Esophagus squamous epithelium (tissue), 5 donors: Measurements from ENCODE around the gene SEMA5B. TPM values are rescaled to one million over a fixed set of nuclear protein-coding genes. Genes with fewer than 3 reads are reported as not detected.
A peak's percentile ranks its signal among the peaks of the same experiment; 100 is the strongest.

Source experiments
- DNase-seq: peaks from one replicate; lab custom pipeline; 2025; lab: John Stamatoyannopoulos, UW
- H3K27ac ChIP-seq, 4 donors: fragments of 200-600 bp; sonication (generic); one replicate each; pipeline ENCODE4 v1.5.1; 2016 to 2019; ENCODE audit warnings: mild to moderate bottlenecking in 1 of 4
- H3K27me3 ChIP-seq, 4 donors: fragments of 200-600 bp; sonication (generic); 1 replicate in 3 of 4; 2 replicates in 1 of 4; pipeline versions ENCODE4 v1.5.1 to v1.6.0; 2017 to 2021; ENCODE audit warnings: antibody characterized with exemption in 1 of 4
- H3K36me3 ChIP-seq, 3 donors: fragments of 200-600 bp; sonication (generic); one replicate each; pipeline ENCODE4 v1.5.1; 2016 to 2019
- H3K4me1 ChIP-seq, 3 donors: fragments of 200-600 bp; sonication (generic); one replicate each; pipeline ENCODE4 v1.5.1; 2017 to 2019
- H3K4me3 ChIP-seq, 4 donors: fragments of 200-600 bp; sonication (generic); 1 replicate in 3 of 4; 2 replicates in 1 of 4; pipeline ENCODE4 v1.5.1; 2016 to 2019; ENCODE audit warnings: mild to moderate bottlenecking in 2 of 4, moderate library complexity in 1 of 4
- H3K9me3 ChIP-seq, 3 donors: fragments of 200-600 bp; sonication (generic); one replicate each; pipeline ENCODE4 v1.5.1; 2016 to 2019
- POLR2A ChIP-seq, 4 donors: fragments of 450-650 bp; IDR thresholded peaks; one replicate each; pipeline ENCODE4 v1.6.1; 2017; ENCODE audit warnings: antibody characterized with exemption in 4 of 4, mild to moderate bottlenecking in 4 of 4, moderate library complexity in 3 of 4
- WGBS, 2 donors: methylation state at CpG; one replicate each; pipeline ENCODE4 v1.1.5; 2018; 5-methylcytosine and 5-hydroxymethylcytosine counted together
- intact Hi-C: fragments of 100-400 bp; cut with DNase I; formaldehyde crosslinking; loops from one replicate; pipeline ENCODE4 v1.15.0; 2022
- total RNA-seq, 4 donors: library from RNA; depleted of rRNA; stranded (reverse); fragments of >200 nt; gene quantifications; one replicate each; pipeline ENCODE4 v1.1.0, GENCODE V29; 2016
- TF ChIP-seq, protein P1 (sequence below), 6 experiments: fragments of 450-650 bp in 4 of 6; fragments of 200-600 bp in 2 of 6; sonication (generic) in 2 of 6; IDR thresholded peaks; one replicate each; pipeline ENCODE4 v1.5.1; 2016 to 2019; ENCODE audit warnings: antibody characterized with exemption in 6 of 6, mild to moderate bottlenecking in 4 of 6, moderate library complexity in 4 of 6
- donor health status: DM: yes; HTN: yes; CAD: no.

The SEMA5B gene
- total RNA-seq, 4 donors from 2014 or later: 0.13 to 0.21 (median 0.19) TPM; not detected in 1

DNA sequence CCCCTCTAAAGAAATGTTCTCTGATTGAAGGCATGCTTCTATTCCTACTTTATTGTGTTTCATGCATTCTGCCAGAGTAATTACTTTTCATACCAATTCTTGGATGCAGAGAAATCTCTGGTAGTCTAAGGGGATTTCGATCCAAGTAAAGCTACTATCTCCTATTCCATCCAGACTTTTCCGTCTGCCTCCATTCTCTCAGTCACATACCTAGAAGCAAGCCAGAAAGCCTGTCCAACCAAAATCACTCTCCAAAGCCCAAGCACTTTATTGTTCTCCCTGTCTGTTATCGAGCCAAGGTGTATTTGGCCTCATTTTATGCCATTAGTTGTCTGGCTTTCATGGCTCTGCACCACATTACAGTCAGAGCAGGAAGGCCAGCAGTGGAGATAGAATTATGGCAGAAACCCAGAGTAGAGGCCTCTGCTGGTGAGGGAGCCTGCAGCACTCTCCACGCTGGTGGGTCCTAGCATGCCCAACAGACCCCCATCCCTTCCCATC lies 136.8 kb downstream of the SEMA5B start:
- WGBS, 2 donors: 79 to 82% methylated on average over 3 to 4 of the region's 4 CpGs
- TF ChIP-seq, protein P1, sequence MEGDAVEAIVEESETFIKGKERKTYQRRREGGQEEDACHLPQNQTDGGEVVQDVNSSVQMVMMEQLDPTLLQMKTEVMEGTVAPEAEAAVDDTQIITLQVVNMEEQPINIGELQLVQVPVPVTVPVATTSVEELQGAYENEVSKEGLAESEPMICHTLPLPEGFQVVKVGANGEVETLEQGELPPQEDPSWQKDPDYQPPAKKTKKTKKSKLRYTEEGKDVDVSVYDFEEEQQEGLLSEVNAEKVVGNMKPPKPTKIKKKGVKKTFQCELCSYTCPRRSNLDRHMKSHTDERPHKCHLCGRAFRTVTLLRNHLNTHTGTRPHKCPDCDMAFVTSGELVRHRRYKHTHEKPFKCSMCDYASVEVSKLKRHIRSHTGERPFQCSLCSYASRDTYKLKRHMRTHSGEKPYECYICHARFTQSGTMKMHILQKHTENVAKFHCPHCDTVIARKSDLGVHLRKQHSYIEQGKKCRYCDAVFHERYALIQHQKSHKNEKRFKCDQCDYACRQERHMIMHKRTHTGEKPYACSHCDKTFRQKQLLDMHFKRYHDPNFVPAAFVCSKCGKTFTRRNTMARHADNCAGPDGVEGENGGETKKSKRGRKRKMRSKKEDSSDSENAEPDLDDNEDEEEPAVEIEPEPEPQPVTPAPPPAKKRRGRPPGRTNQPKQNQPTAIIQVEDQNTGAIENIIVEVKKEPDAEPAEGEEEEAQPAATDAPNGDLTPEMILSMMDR (IDR thresholded peaks at IDR 0.05): no peak
- TF ChIP-seq POLR2A (IDR thresholded peaks at IDR 0.05): no peak
- Histone ChIP-seq H3K4me1 (peaks cover 0 to 30% (median 13%) of the 10 kb centered on the region in 3 donors), H3K36me3 (no peaks in the 10 kb centered on the region), H3K27ac (peak overlapping the region in 1 of 4 donors; percentile 8), H3K27me3 (no peaks in the 10 kb centered on the region), H3K4me3 (no peak overlapping the region), H3K9me3 (no peaks in the 10 kb centered on the region)
- intact Hi-C loops: no loop called here
- DNase-seq: no peak

DNA sequence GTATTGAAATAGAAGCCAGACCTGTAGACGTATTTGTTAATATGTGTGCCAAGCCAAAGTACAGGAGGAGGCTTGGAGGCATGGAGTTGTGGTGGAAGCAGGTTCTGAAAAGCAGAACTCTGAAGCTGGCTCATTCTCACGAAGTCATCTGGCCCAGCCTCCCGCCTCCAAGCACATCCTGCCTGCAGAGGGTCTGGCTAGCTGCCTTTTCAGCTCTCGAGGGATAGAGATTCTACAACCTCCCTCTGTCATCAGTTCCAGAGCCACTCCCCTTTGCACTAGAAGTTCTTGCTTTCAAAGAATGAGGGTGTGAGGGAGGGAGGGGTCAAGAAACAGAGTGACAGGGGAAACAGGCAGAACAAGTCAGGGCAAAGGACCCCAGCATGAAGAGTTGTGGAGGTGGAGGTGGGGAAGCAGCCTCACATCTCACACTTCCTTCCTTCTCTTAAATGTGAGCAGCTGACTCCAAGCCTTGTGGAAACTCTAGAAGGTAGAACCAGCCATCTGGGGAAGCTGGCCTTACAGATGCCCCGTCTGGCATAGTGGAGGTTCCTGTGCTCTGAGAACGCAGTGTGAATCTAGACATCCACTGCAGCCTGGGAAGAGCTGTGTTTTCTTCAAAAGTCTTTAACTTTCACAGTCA lies 137.4 kb downstream of the SEMA5B start:
- DNase-seq: no peak
- Histone ChIP-seq H3K4me3 (no peak overlapping the region), H3K27me3 (no peaks in the 10 kb centered on the region), H3K27ac (peak overlapping the region in 1 of 4 donors; percentile 8), H3K4me1 (peaks cover 0 to 30% (median 13%) of the 10 kb centered on the region in 3 donors), H3K9me3 (no peaks in the 10 kb centered on the region), H3K36me3 (no peaks in the 10 kb centered on the region)
- intact Hi-C loops: no loop called here
- 10 to 28% methylated on average over 4 to 6 of the region's 6 CpGs for whole genome bisulfite sequencing, 2 donors
- TF ChIP-seq, protein P1 (IDR thresholded peaks at IDR 0.05): no peak
- no peak for TF ChIP-seq POLR2A (IDR thresholded peaks at IDR 0.05)

DNA sequence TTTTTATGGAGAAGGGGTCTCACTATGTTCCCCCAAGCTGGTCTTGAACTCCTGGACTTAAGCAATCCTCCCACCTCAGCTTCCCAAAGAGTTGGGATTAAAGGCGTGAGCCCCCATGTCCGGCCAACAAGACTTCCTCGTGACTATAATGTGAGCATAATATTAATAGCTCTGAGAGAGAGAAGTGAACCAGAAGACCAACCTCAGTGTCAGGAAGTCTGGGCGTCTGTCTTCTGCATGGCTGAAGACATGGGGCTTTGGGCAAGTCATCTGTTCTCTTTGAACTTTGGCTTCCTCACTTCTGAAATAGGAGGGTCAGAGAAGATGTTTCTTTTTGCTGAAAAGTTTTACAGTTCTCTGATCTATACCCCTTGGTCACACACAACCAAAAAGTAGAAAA lies 140.6 kb downstream of the SEMA5B start:
- peaks cover 0 to 17% (median 8%) of the 10 kb centered on the region in 3 donors for H3K4me1 ChIP-seq
- 62 to 97% methylated on average over 3 of the region's 4 CpGs for WGBS, 2 donors

DNA sequence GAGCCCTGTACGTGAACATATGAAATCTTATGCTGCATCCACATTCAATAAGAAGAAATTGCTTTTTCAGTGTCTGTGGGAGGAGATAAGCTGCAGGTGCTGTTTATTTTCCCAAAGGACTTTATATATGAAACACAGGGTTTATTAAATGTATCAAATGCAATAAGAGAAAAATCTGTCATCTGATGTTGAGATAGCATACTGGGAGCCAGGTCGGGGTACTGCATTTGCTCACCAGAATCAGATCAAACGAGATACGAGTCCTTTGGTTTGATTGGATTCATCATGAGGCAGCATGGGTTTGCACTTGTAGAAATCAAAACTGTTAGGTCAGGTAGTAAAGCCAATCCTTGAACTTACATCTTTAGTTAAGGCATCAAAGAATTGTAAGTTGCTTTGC lies 141.3 kb downstream of the SEMA5B start:
- Histone ChIP-seq H3K4me3 (no peak overlapping the region), H3K9me3 (no peaks in the 10 kb centered on the region), H3K27me3 (no peaks in the 10 kb centered on the region), H3K4me1 (peaks cover 0 to 17% (median 8%) of the 10 kb centered on the region in 3 donors), H3K27ac (no peak overlapping the region), H3K36me3 (peaks cover 0 to 8% (median 0%) of the 10 kb centered on the region in 3 donors)
- intact Hi-C loops: no loop called here
- DNase-seq: no peak
- no peak for TF ChIP-seq POLR2A (IDR thresholded peaks at IDR 0.05)
- TF ChIP-seq, protein P1 (IDR thresholded peaks at IDR 0.05): no peak
- WGBS, 2 donors: 83 to 92% methylated on average over 4 of the region's 4 CpGs

More for the DNA sequence above, 140.6 kb downstream of the SEMA5B start:
- Histone ChIP-seq H3K27me3 (no peaks in the 10 kb centered on the region), H3K27ac (no peak overlapping the region), H3K9me3 (no peaks in the 10 kb centered on the region), H3K4me3 (no peak overlapping the region), H3K36me3 (peaks cover 0 to 1% (median 0%) of the 10 kb centered on the region in 3 donors)
- no peak for DNase-seq
- intact Hi-C loops: no loop called here
- TF ChIP-seq, protein P1 (IDR thresholded peaks at IDR 0.05): no peak
- no peak for TF ChIP-seq POLR2A (IDR thresholded peaks at IDR 0.05)

DNA sequence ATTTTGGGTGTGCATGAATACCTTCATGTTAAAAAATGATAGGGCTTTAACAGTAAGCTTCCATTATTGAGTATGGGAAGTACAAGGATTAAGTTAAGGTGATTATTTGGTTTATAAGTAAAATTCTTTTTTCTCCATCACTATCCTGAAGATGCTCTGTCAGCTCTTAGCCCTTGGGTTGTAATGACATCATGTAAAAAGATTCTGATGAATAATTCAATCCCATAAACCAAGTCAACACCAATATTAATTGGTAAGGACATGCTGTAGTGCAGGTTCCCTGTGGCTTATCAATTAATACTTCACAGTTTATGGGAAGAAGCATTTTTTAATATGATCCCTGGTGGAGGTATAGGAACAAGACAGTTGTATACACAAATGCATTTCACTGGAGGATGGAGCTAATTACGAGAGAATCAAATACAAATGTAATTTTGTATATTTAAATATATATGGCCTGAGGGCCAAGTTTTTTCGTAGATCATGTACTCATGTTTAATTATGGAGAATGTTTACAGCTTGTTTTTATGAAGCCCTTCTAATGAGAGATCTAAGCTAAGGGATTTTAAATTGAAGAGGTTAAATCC lies 145.1 kb downstream of the SEMA5B start:
- Histone ChIP-seq H3K4me3 (no peak overlapping the region), H3K9me3 (no peaks in the 10 kb centered on the region), H3K4me1 (no peaks in the 10 kb centered on the region), H3K27me3 (no peaks in the 10 kb centered on the region), H3K36me3 (peaks cover 0 to 31% (median 0%) of the 10 kb centered on the region in 3 donors), H3K27ac (no peak overlapping the region)
- WGBS, 2 donors: 92 to 95% methylated on average over 2 of the region's 2 CpGs
- no peak for TF ChIP-seq POLR2A (IDR thresholded peaks at IDR 0.05)
- TF ChIP-seq, protein P1 (IDR thresholded peaks at IDR 0.05): no peak
- intact Hi-C loops: no loop called here
- DNase-seq: no peak
